Measurements from ENCODE around the gene TLCD3B.

GRCh38 chr16:30004424-30004776, 26.7 kb downstream of the TLCD3B start:
- TF ChIP-seq CTCF (IDR thresholded peaks at IDR 0.05; ENCODE audit: insufficient read depth, low read length) (no peak), POLR2AphosphoS5 (IDR thresholded peaks at IDR 0.05; ENCODE audit: low read depth) (no peak), SPI1 (IDR thresholded peaks at IDR 0.05; ENCODE audit: borderline replicate concordance, low read depth) (no peak), REST (IDR thresholded peaks at IDR 0.05; ENCODE audit: insufficient replicate concordance, low read depth) (no peak), GABPA (IDR thresholded peaks at IDR 0.05; ENCODE audit: low read depth) (no peak)

Measured in HL-60 (cell line).